Cerebellar cortex (tissue), 1 donor: ENCODE data around the gene FUCA2.
"Not testable (repeated sequence)": the region's sequence is repeated elsewhere in the genome, so short reads cannot be mapped to it uniquely, and the experiment has no call there.

Experiments
- DNase-seq: peaks from one replicate; pipeline ENCODE4 v3.0.0-alpha.2; 2015; ENCODE audit warnings: low spot score

The FUCA2 gene

DNA sequence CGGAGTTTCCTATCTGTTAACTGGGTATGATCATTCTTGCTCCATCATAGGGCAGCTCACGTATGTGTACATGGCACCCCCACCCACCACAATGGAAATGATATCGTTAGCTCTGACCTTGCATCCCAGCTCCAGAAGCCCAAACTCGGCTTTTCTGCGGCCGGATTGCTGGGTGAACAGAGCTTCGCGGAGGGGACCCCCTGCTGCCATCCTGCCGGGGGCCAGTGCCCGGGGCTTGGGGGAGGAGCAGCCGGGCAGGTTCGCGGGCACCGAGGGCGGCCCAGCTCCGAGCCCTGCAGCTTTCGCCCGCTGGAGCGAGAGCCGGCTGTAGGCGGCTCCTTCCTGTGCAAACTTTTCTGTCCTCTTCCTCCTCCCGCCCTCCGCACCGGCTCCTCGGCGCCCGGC, 24.9 kb upstream of the FUCA2 start:
- peak; percentile 19 for DNase-seq

DNA sequence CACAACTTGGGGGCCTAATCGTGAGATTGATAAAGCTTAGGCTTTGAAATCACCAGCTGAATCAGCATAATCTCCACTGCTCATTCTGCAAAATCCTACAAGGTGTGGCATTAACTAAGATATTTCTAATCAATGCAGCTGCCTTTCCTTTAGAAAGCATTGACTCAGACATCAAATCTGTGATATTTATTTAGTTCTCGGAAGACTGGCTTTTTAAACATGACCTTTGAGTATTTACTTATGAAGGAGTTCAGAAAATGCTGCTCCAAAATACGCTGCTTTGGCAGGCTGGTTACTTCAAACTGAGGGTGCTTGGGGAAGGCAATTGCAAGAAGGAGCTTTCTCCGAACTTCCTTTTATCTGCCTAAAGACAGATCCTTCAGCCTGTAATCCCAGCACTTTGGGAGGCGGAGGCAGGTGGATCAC, 23.7 kb upstream of the FUCA2 start:
- DNase-seq, result no peak

DNA sequence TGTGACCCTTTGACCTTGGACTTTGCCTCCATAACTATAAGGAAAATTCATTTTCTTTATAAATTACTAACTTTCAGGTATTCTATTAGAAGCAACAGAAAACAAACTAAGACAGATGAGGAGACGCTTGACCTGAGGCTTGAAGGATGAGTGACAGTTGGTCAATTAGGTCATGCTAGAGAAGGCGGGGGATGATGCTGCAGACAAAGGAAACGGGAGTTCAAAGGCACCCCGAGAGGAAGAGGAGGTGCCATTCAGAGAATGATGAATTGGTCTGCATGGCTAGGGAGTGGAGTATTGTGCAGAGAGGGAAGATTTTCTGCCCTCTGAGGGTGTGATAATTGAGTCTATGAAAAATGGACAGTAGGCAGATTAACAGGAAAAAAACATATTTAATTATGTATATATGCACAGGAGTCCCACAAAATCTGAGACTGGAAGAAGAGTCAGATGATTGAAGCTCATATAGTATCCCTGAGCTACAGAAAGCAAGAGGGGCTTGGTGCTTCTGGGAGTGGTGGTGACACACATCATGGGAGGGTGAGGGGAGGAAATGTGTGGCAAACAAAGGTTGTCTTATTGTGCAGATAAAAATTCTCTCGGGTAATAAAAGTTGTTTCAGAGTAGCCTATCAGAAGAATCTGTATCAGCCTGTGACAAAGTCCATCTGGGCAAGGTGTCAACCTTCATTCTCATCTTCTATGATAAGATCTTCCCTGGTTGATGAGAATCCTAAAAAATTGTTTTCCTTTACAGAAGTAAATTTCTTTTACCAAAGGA, 20.4 kb upstream of the FUCA2 start:
- no peak for DNase-seq

DNA sequence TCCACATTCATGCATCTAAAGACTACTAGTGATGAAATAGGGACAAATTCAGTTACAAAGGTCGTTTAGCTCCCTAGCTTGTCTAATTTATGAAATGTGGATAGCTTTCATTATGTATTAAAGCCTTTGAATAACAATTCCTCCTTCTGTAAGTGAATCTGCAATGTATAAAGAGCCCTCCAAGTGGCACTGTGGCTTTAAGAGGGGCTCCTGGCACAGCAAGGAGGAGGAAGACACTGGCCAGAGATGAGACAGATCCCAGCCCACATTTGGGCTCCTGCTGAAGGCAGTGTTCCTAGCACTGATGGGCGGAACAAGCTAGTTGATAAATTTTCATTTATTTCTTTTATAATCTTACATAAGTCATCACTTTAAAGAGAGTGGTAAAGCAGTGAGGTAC, 17.6 kb upstream of the FUCA2 start:
- DNase-seq, result no peak

DNA sequence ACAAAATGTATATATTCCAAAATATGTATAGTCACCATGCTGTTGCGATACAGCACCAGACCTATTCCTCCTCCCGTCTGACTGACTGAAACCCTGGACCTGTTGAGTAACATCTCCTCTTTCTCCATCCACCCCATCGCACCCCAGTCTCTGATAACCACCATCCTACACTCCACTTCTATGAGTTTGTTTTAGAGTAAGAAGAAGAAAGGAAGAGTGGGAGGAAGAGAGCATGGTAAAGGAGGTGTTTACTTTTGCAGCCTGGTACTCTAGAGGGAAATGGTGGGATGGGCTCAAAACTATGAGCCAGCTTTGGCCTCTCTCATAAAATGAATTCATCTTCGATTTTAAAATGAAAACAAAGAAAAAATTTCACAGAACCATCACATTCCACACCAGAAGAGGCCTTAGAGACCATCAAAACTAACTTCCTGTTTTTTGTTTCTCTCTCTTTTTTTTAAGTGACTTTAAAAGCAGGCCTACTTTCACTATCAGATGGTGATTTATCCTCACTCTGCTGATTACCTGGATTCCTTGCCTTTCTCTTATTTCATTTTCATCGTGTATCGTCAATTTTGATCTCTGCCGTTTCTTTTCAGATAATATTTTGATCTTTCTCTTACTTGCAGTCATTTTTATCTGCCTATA, 16.8 kb upstream of the FUCA2 start:
- DNase-seq, result no peak

DNA sequence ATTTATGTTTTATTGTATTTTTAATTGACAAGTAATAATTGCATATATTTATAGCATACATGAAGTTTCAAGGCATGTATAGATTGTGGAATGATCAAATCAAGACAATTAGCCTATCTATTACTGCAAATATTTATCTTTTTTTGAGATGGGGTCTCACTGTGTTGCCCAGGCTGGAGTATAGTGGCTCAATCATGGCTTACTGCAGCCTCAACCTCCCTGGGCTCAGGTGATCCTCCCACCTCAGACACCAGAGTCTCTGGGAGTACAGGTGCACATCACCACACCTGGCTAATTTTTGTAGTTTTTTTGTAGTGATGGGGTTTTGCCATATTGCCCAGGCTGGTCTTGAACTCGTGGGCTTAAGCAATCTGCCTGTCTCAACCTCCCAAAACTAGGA, 16.2 kb upstream of the FUCA2 start:
- no peak for DNase-seq

DNA sequence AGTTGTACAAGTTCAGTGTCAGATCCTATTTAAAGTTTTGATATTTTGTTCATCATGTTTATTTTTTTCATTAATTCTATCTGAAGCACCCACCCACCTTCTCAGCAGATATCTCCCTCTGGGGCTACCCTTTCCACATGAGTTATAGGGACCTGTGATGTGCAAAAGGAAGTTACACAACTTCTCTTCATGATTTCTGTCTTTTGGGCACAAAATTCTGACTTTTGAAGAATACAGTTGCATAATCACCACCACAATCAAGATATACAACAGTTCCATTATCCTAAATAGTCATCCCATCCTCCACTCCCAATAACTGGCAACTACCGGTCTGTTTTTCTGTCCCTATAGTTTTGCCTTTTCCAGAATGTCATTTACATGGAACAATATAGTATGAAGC, 13.8 kb upstream of the FUCA2 start:
- no peak for DNase-seq

DNA sequence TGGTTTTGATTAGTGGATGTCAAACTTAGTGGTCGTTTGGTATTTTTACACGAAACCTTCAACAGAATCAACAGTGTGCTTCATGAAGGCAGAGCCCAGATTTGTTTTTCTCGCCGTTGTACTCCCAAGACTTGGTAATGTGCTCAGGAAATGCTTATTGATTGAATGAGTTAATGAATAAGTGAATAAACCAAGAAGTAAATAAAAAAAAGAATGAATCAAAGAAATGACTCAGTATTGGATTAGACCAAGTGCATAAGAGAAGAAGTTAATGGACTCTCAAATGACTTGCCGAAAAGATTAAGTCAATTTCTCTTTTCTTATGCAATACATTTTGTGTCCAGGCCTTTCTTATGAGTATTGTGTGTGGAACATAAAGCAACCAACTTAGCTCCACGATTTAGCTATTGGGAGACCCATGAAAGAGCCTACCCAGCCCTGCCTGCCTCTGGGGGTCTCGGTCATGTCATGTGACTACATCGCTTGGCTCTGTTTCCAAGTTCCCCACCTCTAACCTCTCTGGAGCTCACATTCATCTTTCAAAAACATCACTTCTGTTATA, 10.6 kb upstream of the FUCA2 start:
- DNase-seq, result no peak

DNA sequence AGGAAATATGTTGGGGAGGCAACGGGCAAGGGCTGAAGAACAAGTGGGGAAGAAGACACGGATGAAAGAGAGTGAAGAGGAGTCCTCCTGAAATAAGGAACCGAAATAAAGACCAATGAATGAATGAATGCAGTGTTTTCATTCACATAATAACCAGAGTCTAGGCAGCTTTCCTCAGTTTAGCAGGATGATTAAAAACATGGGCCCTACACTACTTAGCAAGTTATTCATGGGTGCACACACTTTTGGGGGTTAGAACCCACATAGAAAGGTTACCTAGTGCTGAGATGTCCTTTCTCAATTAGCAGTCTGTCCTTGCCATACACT, 5.9 kb upstream of the FUCA2 start:
- DNase-seq, result no peak

DNA sequence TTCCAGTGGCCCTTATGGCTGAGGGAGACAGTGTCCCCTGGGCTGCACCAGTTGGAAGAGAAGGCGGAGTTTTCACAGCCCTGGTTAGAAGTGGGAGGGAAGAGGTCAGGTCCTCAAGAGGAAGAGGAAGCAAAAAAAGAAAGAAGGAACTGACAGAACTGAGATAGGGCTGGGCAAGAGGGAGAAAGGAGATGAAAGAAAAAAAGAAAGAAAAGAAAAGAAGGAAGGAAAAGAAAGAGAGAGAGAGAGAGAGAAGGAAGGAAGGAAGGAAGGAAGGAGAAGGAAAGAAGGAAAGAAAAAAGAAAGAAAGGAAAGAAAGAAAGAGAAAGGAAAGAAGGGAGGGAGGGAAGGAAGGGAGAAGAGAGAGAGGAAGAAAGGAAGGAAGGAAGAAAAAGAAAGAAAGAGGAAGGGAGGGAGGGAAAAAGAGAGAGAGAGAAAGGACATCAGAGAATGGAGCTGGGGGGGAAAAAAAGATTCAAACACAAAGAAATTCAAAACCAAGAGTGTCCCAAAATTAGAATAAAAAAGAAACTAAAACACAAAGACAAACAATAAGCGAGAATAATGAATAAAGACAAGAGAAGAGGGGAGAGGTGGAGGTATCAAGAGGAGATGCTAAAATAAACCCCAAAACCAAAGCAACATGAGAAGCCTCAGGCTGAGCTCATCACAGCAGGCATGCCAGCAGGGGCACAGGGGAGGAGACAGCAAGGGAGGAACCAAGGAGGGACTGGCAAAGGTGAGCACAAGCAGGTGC, 5.3 kb upstream of the FUCA2 start:
- DNase-seq, result no peak

DNA sequence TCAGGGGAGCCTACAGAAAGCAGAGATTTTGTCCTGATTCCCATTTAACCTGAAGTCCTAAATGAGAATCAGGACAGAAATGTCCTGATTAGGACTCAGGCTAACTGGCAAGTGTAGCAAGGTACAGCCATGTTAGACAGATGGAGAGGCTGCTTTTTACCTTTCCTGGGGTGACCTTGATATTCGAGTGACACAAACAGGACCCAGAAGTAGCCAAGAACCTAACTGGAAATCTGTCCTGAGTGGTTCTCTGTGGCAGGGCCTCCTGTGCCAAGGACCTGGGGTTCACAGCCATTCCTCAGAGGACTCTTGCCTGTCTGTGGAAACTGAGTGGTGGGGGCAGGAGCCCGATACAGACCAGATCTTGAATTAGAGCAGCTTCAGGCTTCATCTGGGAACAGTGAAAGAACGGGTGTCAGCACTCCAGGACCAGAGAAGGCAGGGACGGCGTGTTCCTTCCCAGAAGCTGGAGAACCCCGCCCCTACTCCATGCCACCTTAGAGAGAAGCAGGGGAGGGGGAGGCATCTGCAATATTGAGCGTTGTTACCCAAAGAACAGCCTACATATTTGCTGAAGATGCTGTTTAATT, 4.3 kb upstream of the FUCA2 start:
- DNase-seq, result peak; percentile 53

DNA sequence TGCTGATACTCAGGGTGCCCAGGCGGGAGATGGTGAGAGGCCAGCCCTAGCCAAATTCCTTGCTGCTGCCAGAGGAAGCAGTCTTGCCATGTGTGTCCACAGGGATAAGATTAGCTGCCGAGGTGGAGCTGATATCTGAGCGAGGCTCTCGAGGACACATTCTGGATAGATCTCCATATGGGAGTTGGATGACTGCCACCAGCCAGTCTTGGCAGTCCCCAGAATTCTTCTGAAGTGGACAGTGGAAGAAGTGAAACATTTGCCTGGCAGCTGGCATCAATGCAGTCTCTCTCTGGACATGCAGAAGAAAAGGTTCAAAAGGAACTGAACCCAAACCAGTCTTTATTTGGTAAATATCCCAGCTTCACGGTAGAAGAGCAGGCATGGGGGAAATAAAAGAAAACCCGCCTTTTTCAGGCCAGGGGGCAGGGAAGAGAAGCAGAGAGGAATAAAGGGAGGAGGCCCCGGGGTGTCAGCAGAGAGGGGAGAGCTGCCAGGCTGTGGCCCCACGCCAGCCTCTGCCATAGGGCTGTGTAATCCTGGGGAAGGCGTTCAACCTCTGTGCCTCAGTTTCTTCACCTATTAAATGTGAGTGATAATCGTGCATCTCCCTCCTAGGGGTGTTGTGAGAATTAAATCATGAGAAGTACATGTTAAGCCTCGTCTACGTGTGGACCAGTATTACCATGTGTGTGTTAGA, 3.7 kb upstream of the FUCA2 start:
- peak; percentile 79 for DNase-seq

DNA sequence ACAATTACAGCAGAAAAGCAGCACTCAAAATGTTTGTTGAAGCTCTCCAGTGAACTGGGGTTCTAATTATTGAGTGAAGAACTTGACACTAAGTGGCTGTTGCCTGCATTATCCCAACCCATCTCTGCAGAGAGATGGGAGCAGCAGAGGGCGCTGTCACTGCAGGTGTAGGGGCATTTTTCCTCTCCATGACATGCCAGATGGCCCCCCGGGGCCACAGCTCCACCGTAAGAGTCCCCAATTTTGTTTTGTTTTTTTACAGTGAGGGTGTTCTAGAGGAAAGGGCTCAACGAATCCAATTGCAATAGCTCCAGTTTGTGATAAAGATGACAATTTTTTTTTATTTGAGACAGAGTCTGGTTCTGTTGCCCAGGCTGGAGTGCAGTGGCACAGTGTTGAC, 1.9 kb upstream of the FUCA2 start:
- DNase-seq, result peak; percentile 29

DNA sequence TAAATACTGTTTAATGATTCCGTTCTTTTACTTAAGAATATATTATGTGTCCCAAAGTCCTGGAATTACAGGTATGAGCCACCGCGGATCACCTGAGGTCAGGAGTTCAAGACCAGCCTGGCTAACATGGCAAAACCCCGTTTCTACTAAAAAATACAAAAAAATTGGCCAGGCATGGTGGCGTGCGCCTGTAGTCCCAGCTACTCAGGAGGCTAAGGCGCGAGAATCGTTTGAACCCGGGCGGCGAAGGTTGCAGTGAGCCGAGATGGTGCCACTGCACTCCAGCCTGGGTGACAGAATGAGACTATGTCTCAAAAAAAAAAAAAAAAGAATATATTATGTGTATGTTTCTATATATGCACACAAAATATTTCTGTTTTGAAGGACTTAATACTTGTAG, 1.2 kb downstream of the FUCA2 start:
- not testable (repeated sequence) for DNase-seq

DNA sequence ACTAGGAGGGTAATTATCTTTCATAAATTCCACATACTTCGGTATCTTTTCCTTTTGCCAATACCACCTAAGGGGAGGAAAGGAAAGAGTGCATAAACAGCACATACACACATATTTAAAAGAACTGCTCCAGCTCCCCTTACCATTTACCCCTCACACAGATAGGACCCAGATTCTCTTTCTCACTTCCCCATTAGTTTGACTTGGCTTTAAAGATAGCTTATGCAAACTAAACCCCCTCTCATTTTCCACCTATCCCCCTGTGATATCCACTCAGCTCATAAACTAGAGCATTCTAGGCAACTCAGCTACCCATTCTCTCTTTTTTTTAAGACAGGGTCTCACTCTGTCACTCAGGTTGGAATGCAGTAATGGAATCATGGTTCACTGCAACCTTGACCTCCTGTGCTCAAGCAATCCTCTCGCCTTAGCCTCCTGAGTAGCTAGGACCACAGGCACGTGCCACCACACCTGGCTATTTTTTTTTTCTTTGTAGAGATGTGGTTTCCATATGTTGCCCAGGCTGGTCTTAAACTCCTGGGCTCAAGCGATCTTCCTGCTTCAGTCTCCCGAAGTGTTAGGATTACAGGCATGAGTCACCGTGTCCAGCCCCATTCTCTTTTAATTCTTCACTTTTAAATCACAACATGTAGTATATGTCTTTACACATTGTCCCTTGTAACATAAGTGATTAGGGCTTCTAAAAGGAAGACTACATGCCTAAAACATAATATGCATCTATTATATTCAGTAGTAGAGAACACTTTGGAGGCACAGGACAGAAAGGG, 4.0 kb downstream of the FUCA2 start:
- no peak for DNase-seq

DNA sequence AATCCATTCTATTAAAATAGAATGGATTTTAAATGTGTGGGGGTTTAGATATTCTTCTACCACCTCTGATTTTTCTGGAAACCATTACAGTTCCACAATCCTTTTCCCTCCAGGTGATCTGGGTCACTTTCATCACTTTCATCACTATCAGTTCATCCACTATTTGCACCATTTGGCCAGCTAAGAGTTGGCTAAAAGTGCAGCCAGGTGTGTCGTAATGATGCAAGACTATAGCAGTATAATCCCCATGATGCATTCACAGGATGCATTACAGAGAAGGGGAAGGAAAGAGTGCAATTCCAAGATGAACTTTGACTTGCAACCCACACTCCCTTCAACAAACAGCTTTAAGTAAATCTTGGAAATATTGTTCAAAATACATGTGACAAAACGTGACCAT, 4.9 kb downstream of the FUCA2 start:
- no peak for DNase-seq

DNA sequence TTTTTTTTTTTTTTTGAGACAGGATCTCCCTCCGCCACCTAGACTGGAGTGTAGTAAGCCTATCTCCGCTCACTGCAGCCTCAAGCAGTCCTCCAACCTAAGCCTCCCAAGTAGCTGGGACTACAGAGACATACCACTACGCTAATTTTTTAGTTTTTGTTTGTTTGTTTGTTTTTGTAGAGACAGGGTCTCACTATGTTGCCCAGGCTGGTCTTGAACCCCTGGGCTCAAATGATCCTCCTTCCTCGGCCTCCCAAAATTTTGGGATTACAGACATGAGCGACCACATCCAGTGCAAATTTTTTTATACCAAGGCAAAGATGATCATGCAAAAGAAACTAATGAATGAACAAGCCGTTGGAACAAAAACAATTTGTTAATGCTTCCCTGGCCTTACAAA, 5.3 kb downstream of the FUCA2 start:
- DNase-seq, result no peak

DNA sequence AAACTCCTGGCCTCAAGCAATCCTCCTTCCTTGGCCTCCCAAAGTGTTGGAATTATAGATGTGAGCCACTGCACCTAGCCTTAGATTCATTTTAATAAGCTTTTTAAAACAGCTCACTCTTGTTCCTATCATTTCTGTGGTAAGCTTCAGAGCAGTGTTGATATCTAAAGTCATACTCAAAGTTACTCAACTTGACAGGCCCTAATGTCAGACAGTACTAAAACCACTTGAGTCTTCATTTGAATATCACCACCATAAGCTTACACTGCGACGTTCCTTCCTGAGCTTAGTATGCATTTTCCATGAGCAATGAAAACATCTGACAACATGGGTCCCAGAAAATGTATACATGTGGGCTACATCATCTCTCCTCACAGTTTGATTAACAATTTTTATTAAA, 6.0 kb downstream of the FUCA2 start:
- DNase-seq, result no peak

DNA sequence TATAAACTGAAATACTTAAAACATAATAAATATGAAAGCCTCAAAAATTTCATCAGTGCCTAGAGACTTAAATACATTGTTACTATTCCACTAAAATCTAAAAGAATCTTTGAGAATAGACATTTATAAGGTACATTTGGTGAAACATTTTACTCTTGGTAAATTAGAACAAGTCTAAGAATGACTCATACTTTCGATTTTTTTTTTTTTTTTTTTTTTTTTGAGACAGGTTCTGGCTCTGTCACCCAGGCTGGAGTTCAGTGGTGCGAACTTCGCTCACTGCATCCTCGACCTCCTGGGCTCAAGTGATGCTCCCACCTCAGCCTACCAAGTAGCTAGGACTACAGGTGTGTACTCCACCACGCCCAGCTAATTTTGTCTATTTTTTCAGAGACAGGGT, 6.4 kb downstream of the FUCA2 start:
- no peak for DNase-seq

DNA sequence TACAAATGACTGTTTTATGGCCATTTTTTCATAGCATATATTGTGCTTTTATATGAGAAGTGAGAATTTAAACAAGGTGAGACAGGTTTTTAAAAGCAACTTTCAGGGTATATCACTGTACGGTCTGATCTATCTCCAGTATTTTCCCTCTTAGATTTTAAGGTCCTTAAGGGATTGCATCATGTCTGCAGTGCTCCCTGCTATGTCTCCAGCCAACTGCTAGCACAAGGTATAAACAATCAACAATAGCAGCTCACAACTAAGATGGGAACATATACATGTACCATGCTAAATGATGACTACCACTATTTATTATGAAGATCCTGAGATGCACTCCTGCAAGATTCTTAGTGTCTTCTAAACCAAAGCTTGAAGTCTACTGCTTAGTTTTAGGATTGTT, 7.2 kb downstream of the FUCA2 start:
- DNase-seq, result no peak

DNA sequence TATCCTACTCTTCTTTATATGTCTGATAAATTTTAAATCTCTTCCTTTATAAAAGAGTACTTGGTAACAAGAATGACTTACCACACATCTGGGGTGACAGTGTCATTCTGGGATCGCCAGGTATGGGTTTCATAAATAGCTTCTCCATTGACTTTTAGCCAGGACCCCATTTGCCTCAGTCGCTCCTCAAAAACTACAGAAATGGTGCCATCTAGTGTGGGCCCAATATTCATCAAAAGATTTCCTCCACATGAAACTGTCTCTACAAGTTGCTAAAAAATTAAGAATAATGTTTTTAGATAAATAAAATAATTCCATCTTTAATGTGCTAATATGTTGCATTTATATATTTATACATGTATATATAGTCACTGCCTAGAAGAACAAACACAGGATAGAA, 9.7 kb downstream of the FUCA2 start:
- peak; percentile 22 for DNase-seq
